ENCODE data around the gene WHAMM.

Gene WHAMM

GRCh38 chr15:82809308-82810060, at the start of gene WHAMM:
TSS of gene WHAMM (plus strand) at chr15:82809628. CDS start at chr15:82809727, 99 bp downstream.
- peak within 1 kb of the TSS; percentile 85 for H3K4me2 ChIP-seq (ENCODE audit: low read depth, low read length, poor library complexity, severe bottlenecking)
- TF ChIP-seq EZH2phosphoT487 (conservative IDR thresholded peaks at IDR 0.05; ENCODE audit: low read length) = no peak
- no peak for TF ChIP-seq CTCF (IDR thresholded peaks at IDR 0.05; ENCODE audit: insufficient read depth, low read length, poor library complexity, severe bottlenecking)
- H2AFZ ChIP-seq (ENCODE audit: low read depth, low read length, severe bottlenecking) = peak within 1 kb of the TSS; percentile 88
- peak within 1 kb of the TSS; percentile 88 for H3K9ac ChIP-seq (ENCODE audit: low read length)
- H3K9me2 ChIP-seq (replicated peaks; ENCODE audit: insufficient read depth, low read length) = no peaks in the 10 kb centered on the region
- no peaks in the 10 kb centered on the region for H3K9me3 ChIP-seq (ENCODE audit: insufficient read depth, low read length)
- peaks cover 42% of the 10 kb centered on the region for H3K79me2 ChIP-seq (ENCODE audit: insufficient read depth, low read length)
- peak within 1 kb of the TSS; percentile 96 for H3K27ac ChIP-seq (ENCODE audit: low read depth, low read length)
- H3K4me3 ChIP-seq (ENCODE audit: insufficient read depth, low read length, poor library complexity, severe bottlenecking) = peak within 1 kb of the TSS; percentile 71
- no peaks in the 10 kb centered on the region for H3K27me3 ChIP-seq (ENCODE audit: low read length)
- H3F3A ChIP-seq (ENCODE audit: insufficient read depth) = peaks cover 43% of the 10 kb centered on the region
- H4K20me1 ChIP-seq (ENCODE audit: low read depth, low read length) = peaks cover 7% of the 10 kb centered on the region; the same call in 1 of the 2 replicates
- peaks cover 15% of the 10 kb centered on the region for H3K36me3 ChIP-seq (ENCODE audit: low read length)

- H3K9me2 ChIP-seq (replicated peaks; ENCODE audit: insufficient read depth, low read length) = no peaks in the 10 kb centered on the region
- H4K20me1 ChIP-seq (ENCODE audit: low read depth, low read length) = no peaks in the 10 kb centered on the region
- no peak overlapping the region for H2AFZ ChIP-seq (ENCODE audit: low read depth, low read length, severe bottlenecking)
- H3K27ac ChIP-seq (ENCODE audit: low read depth, low read length) = no peak overlapping the region
- H3F3A ChIP-seq (ENCODE audit: insufficient read depth) = no peaks in the 10 kb centered on the region
- no peak overlapping the region for H3K4me3 ChIP-seq (ENCODE audit: insufficient read depth, low read length, poor library complexity, severe bottlenecking)
- no peak for TF ChIP-seq EZH2phosphoT487 (conservative IDR thresholded peaks at IDR 0.05; ENCODE audit: low read length)
- H3K9ac ChIP-seq (ENCODE audit: low read length) = no peak overlapping the region
- H3K4me2 ChIP-seq (ENCODE audit: low read depth, low read length, poor library complexity, severe bottlenecking) = no peak overlapping the region
- H3K9me3 ChIP-seq (ENCODE audit: insufficient read depth, low read length) = no peaks in the 10 kb centered on the region
- no peaks in the 10 kb centered on the region for H3K79me2 ChIP-seq (ENCODE audit: insufficient read depth, low read length)
- no peaks in the 10 kb centered on the region; the same call in 1 of the 2 replicates for H3K36me3 ChIP-seq (ENCODE audit: low read length)
- H3K27me3 ChIP-seq (ENCODE audit: low read length) = no peaks in the 10 kb centered on the region
Measured at GRCh38 chr15:82763361-82764116, 45.9 kb upstream of the WHAMM start.

GRCh38 chr15:82764117-82764490, 45.3 kb upstream of the WHAMM start:
- Histone ChIP-seq H3F3A (ENCODE audit: insufficient read depth) (no peaks in the 10 kb centered on the region), H3K9ac (ENCODE audit: low read length) (no peak overlapping the region), H3K4me2 (ENCODE audit: low read depth, low read length, poor library complexity, severe bottlenecking) (no peak overlapping the region), H3K79me2 (ENCODE audit: insufficient read depth, low read length) (no peaks in the 10 kb centered on the region), H3K27ac (ENCODE audit: low read depth, low read length) (no peak overlapping the region), H4K20me1 (ENCODE audit: low read depth, low read length) (no peaks in the 10 kb centered on the region), H3K36me3 (ENCODE audit: low read length) (no peaks in the 10 kb centered on the region; the same call in 1 of the 2 replicates), H3K9me3 (ENCODE audit: insufficient read depth, low read length) (no peaks in the 10 kb centered on the region), H3K9me2 (replicated peaks; ENCODE audit: insufficient read depth, low read length) (no peaks in the 10 kb centered on the region), H3K4me3 (ENCODE audit: insufficient read depth, low read length, poor library complexity, severe bottlenecking) (no peak overlapping the region), H3K27me3 (ENCODE audit: low read length) (no peaks in the 10 kb centered on the region), H2AFZ (ENCODE audit: low read depth, low read length, severe bottlenecking) (no peak overlapping the region)
- TF ChIP-seq CTCF (IDR thresholded peaks at IDR 0.05; ENCODE audit: insufficient read depth, low read length, poor library complexity, severe bottlenecking) (no peak), EZH2phosphoT487 (conservative IDR thresholded peaks at IDR 0.05; ENCODE audit: low read length) (no peak)
